ENCODE measurements around the gene CLCN6.

GRCh38 chr1:11796036-11796828 is 9.8 kb upstream of the CLCN6 start:
- TF ChIP-seq CTCF (IDR thresholded peaks at IDR 0.05) (no peak), POLR2A (IDR thresholded peaks at IDR 0.05) (no peak)
